Fibroblast of mammary gland (primary cell): Measurements from ENCODE around the gene CREB5.

Experiments
- DNase-seq: peaks from one replicate; pipeline ENCODE4 v3.0.0-alpha.2; 2010; ENCODE audit warnings: low read depth
- H3K4me3 ChIP-seq: 2 replicates; pipeline ENCODE4 v1.5.1; 2011; ENCODE audit warnings: low read depth, mild to moderate bottlenecking, low read length, moderate library complexity; ENCODE audit not compliant: control insufficient read depth
- CTCF ChIP-seq: conservative IDR thresholded peaks from 2 replicates; pipeline ENCODE4 v1.5.1; 2011; ENCODE audit warnings: low read depth, low read length, inconsistent platforms; ENCODE audit not compliant: control insufficient read depth, insufficient read depth

Gene CREB5

GRCh38 chr7:28739826-28740225, 327.5 kb downstream of the CREB5 start:
- no peak for DNase-seq
- no peak overlapping the region for H3K4me3 ChIP-seq
- no peak for TF ChIP-seq CTCF

GRCh38 chr7:28744951-28745350, 332.6 kb downstream of the CREB5 start:
- H3K4me3 ChIP-seq: no peak overlapping the region
- DNase-seq: no peak
- TF ChIP-seq CTCF: no peak

- TF ChIP-seq CTCF: no peak
- DNase-seq: no peak
- no peak overlapping the region for H3K4me3 ChIP-seq
These were observed 333.0 kb downstream of the CREB5 start for GRCh38 chr7:28745351-28745750.

GRCh38 chr7:28747404-28747803, 335.1 kb downstream of the CREB5 start:
- DNase-seq: no peak
- TF ChIP-seq CTCF: no peak

GRCh38 chr7:28747854-28748253, 335.5 kb downstream of the CREB5 start:
- TF ChIP-seq CTCF: no peak
- H3K4me3 ChIP-seq: no peak overlapping the region
- DNase-seq: no peak

More at GRCh38 chr7:28747404-28747803, 335.1 kb downstream of the CREB5 start:
- H3K4me3 ChIP-seq: no peak overlapping the region

GRCh38 chr7:28748346-28748745, 336.0 kb downstream of the CREB5 start:
- no peak for TF ChIP-seq CTCF
- no peak for DNase-seq

GRCh38 chr7:28748933-28749584, 336.7 kb downstream of the CREB5 start:
- no peak for TF ChIP-seq CTCF
- DNase-seq: peak; percentile 73
- H3K4me3 ChIP-seq: no peak overlapping the region

More at GRCh38 chr7:28748346-28748745, 336.0 kb downstream of the CREB5 start:
- no peak overlapping the region for H3K4me3 ChIP-seq
